ENCODE data around the gene ANKRD42.
A peak's percentile ranks its signal among the peaks of the same experiment; 100 is the strongest.
"Not testable (repeated sequence)": the region's sequence is repeated elsewhere in the genome, so short reads cannot be mapped to it uniquely, and the experiment has no call there.

ANKRD42 gene

DNA sequence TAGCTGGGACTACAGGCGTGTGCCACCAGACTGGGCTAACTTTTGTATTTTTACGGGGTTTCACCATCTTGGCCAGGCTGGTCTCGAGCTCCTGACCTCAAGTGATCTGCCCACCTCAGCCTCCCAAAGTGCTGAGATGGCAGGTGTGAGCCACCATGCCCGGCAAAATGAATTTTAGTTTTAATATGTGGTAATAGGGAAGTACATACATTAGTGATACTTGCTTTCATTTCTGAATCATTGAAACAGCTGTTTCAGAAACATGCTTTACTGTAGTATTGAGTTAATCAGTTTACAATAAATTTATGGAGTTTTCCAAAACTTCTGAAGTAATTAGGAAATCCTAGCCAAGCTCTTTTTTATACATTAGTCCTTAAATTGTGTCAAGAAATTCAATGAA, 21.0 kb upstream of the ANKRD42 start:
- DNase-seq (ENCODE audit: low spot score), result no peak

DNA sequence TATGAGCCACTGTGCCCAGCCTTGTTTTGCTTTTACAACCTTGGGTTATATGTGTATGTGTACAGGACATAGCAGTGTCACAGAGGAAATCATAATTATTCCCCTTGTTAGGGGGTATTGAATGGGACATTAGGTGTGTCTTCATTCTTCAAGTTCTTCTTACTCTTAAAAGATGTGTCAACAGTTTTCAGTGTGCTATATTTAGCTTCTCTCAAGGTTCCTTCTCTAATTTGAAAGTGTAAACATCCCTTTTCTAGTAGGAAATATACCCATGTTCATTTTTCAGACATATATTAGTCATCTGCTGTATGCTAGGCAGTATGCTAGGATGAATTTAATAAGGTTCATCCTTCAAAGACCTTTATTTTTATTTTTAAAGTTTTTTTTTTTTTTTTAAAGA, 19.5 kb upstream of the ANKRD42 start:
- DNase-seq (ENCODE audit: low spot score), result no peak

DNA sequence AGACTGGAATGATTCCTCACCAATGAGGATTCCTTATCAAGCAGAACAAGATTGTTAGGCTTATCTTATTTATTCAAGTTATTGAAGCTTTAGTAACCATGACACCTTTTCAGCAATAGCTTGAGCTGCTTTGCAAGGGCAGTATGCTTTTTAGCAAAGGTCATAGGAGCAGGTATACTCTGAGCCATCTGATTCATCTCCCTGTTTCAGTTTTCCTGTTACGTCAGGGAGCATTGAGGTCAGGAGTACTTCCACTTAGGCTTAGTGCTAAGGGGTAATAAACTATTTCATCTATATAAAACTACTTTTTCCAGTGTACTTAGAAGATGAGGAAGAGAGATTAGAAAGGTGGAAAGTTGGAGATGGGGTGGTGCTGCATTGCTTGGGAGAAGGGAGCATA, 17.7 kb upstream of the ANKRD42 start:
- DNase-seq (ENCODE audit: low spot score), result no peak

GRCh38 chr11:83181815-83182214, 11.7 kb upstream of the ANKRD42 start:
- DNase-seq (ENCODE audit: low spot score), result no peak

DNA sequence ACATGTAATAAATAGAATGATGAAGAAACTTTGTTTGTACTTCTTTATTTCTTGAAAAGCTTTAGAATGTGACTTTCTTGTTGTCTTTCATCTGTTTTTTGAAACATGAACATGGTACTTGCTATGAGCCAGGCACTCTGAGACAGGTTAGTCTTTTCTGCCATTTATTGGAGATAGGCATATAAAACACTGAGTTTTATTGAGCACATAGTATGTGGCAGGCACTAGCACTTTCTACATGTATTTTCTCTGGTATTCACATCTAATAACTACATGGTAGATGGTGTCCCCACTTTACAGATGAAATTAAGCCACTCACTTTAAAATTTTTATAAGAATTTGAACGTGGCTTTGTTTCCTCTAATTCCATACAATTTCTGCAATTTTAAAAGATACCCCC, 7.7 kb upstream of the ANKRD42 start:
- no peak for DNase-seq (ENCODE audit: low spot score)

- DNase-seq (ENCODE audit: low spot score), result no peak
Measured at GRCh38 chr11:83187465-83187864, 6.0 kb upstream of the ANKRD42 start.

DNA sequence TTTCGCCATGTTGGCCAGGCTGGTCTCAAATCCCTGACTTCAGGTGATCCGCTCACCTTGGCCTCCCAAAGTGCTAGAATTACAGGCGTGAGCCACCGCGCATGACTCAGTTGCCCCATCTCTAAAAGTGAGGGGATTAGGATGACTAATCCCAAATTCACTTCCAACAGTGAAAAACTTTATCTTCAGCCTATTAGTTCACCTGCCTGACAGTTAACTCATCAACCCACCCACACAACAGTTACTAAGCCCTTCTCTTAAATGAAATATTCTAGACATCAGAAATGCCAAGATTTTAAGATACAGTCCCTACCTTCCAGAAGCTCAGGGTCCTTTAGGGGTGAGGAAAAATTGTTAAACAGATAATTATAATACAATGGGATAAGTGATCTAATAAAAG, 2.0 kb upstream of the ANKRD42 start:
- DNase-seq (ENCODE audit: low spot score), result no peak

DNA sequence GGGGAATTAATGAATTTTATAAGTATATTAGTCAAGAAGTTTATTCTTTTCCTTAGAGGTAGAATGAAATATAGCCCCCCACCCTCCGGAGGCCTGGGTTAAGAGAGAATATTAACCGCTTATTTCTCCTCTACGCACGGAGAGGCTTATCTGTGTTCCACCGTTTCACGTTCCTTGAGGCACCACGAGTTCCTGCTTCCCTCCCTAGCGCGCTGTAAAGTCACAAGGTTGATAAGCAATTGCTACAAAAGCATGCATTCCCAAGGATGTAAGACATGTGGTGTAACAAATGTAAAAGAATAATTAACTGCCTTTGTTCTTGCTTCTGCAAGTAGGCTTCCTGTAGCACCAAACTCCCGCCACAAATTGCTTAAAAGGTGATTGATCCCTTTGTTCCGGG, 1.5 kb upstream of the ANKRD42 start:
- DNase-seq (ENCODE audit: low spot score), result no peak

DNA sequence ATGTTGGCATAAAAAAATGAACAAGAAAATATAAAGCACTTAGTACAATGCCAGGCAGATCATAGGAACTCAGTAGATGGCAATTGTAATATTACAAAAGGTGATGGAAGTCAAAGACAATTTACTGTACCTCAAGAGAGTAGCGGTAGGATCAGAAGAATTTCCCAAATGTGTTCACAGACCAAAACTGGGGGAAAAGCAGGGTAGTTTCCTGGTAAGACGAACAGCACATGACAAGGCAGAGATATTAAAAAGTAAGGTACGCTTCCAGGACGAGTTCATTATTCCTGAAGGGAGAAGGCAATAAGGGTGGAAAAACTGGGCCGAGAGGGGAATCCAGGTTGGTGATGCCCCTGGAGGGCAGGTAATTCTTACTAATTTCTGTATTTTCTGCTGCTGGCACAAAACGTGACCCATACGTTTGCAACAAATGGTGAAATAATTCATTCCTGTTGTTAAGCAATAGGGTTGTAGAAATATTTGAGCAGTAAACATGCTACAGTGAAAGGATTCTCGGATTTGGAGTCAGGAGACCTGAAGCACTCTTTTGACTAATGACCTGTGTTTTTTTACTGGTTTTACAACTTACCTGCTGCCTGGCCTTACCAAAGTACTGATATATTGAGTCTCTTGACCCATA, 786 bp upstream of the ANKRD42 start:
- no peak for DNase-seq (ENCODE audit: low spot score)

DNA sequence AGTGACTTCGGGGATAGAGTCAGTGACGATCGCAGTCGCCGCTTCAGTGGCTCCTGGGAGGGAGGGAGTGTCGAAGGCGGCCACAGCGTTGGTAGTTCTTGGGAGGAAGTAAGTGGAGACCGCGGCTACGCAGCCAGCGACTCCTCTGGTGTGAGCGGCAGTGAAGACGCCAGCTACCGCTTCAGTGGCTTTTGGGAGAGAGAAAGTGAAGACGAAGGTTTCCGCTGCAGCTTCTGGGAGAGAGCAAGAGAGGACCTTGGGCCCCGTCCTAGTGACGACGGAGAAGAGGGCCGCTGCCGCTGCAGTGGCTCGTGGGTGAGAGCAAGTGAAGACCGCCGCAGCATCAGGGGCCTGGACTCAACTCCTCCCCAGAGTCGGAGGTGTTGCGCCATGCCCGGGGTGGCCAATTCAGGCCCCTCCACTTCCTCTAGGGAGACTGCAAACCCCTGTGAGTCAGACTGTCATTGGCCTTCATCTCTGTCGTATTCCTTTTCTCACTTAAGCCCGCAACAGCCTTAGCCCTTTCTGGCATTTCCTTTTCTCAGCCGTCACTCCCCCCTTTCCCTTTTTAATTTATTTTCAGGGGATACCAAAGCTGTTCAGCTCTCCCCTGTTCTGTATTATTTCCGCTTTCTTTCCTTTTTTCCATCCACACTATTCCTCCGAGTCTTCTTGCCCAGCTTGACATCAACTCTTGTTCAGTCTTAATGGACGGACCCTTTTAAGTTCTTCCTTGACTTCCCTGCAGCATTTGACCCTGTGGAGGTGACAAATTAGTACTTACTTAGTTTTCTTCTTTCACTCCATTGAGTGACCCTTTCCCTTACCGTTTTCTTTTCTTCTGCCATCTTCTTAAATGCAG, 1.0 kb downstream of the ANKRD42 start:
- DNase-seq (ENCODE audit: low spot score), result peak; percentile 28

DNA sequence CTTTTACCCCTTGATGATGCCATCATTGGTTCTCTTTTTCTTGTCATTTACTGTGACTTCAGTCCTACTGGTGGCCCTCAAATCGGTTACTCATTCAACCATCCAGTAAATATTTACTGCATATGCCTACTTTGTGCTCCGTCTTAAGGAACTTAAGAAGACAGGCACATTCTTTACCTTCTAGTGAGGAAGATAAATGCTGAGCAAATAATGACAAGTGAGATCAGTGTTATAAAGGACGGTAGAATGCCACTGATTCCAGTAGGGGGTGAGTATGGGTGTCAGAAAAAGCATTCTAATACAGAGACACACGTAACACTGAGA, 1.6 kb downstream of the ANKRD42 start:
- DNase-seq (ENCODE audit: low spot score), result no peak

GRCh38 chr11:83195649-83196048, 2.1 kb downstream of the ANKRD42 start:
- DNase-seq (ENCODE audit: low spot score), result no peak

- DNase-seq (ENCODE audit: low spot score), result no peak
Measured at GRCh38 chr11:83200035-83200434, 6.5 kb downstream of the ANKRD42 start.

- DNase-seq (ENCODE audit: low spot score), result no peak
Measured at GRCh38 chr11:83205608-83206185, 12.2 kb downstream of the ANKRD42 start.

DNA sequence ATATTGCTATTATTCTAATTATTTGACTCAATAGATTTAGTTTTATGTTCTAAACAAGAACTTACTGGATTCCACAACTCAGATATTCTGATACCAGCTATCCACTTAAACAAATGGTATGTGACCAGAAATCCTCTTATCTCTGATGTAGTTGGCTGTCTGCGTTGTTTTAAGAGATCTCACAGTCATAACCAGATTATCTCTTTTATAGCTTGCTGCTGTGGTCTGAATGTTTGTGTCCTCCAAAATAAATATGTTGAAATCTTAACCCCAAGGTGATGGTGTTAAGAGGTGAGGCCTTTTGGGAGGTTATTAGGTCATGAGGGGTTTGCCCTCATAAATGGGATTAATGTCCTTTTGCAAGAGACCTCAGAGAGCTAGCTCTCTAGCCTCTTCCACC, 12.7 kb downstream of the ANKRD42 start:
- DNase-seq (ENCODE audit: low spot score), result no peak

DNA sequence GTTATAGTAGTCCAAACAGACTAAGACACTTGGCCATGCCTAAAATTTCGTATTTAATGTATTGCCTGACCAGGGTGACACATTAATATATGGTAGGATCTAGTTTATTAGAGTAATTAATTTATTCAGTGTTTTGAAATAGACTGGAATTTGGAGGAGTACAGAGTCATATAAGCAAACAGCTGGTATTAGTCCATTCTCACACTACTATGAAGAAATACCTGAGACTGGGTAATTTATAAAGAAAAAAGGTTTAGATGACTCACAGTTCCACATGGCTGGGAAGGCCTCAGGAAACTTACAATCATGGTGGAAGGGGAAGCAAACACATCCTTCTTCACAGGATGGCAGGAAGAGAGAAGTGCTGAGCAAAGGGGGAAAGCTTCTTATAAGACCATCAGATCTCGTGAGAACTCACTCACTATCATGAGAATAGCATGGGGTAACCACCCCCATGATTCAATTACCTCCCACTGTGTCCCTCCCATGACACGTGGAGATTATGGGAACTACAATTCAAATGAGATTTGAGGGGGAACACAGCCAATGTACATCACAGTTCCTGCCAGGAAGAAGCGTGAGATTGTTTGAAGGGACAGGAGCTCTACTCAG, 13.4 kb downstream of the ANKRD42 start:
- DNase-seq (ENCODE audit: low spot score), result not testable (repeated sequence)

DNA sequence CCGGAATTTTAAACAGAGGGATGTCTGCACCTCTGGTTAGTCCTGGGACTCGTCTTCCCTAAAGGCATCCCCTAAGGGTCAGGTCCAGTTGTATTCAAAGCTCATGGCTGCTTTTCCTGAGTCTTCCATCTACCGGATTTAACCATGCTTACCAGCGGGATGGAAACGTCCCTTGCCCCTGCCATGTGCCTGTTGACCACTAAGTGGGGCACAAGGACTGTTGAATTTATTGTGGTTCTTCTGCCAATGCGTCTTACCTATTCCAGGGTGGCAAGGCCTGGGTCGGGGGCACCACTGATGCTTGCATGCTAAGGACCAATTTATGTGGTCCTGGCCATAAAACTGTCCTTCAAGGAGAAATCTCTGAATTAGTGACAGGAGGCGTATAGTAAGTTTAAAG, 25.6 kb downstream of the ANKRD42 start:
- DNase-seq (ENCODE audit: low spot score), result no peak

GRCh38 chr11:83220260-83220659, 26.7 kb downstream of the ANKRD42 start:
- no peak for DNase-seq (ENCODE audit: low spot score)

- no peak for DNase-seq (ENCODE audit: low spot score)
Measured at GRCh38 chr11:83221694-83222093, 28.2 kb downstream of the ANKRD42 start.

DNA sequence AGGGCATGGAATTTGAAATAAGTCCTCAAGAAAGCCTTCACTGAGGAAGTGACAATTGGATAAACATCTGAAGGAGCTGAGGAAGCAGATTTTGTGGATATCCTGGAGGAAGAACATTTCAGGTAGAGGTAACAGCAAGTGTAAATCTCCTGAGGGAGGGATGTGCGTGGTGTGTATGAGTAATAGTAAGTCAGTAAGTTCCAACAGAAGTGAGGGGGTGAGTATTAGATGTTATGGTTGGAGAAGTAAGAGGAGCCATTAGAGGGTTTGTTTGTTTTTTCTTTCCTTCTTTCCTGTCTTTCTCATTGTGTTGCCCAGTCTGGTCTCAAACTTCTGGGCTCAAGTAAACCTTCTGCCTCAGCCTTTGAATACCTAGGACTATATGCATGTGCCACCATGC, 29.0 kb downstream of the ANKRD42 start:
- no peak for DNase-seq (ENCODE audit: low spot score)

DNA sequence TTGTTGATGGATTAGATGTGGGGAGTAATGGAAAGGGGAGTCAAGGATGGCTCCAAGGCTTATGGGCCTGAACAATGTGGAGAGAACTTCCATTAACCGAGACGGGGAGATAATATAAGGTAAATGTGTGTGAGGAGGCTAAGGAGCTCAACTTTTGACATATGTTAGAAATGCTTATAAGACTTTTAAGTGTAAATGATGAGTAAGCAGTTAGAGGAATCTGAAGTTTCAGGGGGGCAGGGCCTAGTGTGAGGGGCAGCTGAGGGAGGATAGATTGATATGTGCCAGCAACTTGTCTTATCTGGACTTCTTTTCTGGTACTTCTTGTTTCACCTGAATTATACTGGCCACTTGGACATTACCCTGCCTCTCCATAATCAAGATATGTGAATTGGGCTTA, 29.9 kb downstream of the ANKRD42 start:
- no peak for DNase-seq (ENCODE audit: low spot score)

DNA sequence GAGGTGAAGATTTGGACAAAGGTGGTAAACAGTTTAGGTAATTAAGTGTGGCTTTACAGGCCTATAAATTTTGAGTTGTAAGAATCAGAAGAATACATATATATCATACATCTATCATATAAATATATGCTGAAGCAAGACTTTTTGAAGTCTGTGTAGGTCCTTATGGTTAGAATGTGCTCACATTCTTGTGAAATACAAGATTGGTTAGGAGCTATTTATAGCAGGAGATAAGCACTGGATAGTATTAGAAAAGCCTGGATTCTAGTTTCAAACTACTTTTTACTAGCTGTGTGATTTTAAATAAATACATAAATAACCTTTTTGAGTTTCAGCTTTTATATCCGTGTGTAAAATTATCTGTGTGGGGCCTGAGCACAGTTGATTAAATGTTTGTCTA, 42.3 kb downstream of the ANKRD42 start:
- no peak for DNase-seq (ENCODE audit: low spot score)

- DNase-seq (ENCODE audit: low spot score), result no peak
Measured at GRCh38 chr11:83238111-83238510, 44.6 kb downstream of the ANKRD42 start.
